COR-L47 (cell line): Measurements from ENCODE around the gene TSHZ2.

Experiments used
- DNase-seq: peaks from one replicate; lab custom pipeline; 2025; lab: John Stamatoyannopoulos, UW

TSHZ2 gene

DNA sequence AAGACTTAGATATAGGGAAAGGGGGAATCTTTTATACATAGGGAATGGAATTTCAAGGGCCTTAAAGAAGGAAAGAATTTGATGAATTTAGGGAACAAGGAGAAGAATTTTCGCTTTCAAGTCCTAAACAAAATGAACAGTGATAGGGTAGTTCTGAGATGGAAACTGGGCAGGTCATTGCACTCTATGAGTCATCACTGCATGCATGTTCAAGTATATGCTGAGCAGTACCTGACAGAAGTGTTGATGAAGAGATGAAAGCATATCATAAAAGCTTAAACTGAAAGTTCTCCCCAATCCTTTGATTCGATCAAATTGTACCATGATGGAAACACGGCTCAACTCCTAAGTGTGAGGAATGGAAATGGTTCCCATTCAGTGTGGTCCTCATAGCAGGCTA is 271.0 kb downstream of the TSHZ2 start:
- DNase-seq = no peak

DNA sequence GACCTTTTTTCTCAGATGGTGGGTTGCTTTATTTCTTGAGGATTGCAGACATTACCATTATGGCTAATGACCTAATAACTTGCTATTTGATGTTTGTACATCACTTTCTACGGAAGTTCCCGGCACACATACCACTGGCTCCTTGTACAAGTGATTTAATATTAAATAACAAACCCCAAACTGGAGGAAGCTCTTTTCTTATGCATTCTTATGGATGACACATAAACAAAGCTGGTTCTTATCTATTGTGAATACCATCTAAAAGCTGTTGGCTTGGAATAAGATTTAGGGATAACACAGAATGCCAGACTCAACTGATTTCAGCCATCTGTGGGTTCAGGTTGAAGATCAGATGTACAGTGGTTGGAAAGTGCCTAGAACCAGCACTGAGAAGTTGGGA is 272.6 kb downstream of the TSHZ2 start:
- DNase-seq = no peak

DNA sequence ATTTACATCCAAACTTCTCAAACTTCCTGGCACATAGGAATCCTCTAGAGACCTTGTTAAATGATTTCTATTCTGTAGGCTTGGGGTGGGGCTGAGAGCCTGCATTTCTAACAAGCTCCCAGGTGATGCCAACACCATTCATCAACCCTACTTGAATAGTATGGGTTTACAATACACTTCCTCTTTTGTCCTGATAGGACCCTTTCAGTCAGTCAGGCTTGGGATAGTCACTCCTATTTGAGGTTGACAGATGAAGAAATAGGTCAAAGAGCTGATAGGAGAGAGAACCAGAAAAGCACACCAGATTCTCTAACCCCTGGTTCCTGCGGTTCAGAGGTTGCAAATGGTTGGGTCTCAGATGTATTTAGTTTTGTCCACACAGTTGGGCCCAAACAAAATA is 273.4 kb downstream of the TSHZ2 start:
- no peak for DNase-seq

DNA sequence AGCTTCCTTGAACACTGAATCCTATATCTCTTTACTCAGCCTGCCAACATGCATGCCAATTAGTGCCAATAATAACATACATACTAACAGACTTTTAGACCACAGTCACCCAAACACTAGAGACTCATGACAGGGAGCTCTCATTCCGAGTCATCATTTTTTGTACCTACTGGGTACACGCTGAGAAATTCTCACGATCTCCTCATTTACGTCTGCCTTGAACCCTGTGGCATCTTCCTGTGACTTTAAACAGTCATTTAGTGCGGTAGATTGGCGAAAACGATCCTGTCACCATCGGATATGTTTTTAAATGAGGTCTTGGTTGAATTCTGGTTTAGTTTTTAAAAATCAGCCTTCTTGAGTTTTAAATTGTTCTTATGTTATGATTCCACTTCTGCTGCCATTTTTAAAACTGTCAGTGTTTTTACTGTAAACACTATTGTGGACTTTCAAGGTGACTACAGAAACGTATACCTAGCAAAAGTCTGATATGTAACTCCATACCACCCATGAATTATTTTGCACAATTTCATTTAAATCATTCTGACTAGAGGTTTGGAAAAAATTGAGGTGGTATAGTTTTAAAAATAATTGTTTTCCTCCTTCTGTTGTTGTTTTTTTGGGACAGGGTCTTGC is 275.4 kb downstream of the TSHZ2 start:
- no peak for DNase-seq

DNA sequence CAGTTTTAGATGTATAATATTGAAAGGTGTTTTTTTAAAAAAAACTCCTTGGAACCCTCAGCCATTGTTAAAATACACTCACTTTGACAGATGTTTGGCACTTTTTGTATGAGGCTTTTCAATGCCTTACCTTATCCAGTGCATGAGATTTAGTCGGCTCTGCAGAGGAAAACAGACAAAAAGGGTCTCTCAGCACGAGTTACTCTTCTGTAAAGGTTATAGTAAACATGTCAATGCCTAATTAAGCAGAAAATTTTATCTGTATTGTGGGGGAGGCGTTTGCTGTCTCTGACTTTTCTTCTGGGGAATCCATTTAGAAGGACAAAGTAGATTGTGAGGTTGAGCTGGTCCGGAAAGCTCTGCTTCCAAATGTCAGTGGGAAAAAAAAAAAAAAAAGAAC is 278.3 kb downstream of the TSHZ2 start:
- no peak for DNase-seq

DNA sequence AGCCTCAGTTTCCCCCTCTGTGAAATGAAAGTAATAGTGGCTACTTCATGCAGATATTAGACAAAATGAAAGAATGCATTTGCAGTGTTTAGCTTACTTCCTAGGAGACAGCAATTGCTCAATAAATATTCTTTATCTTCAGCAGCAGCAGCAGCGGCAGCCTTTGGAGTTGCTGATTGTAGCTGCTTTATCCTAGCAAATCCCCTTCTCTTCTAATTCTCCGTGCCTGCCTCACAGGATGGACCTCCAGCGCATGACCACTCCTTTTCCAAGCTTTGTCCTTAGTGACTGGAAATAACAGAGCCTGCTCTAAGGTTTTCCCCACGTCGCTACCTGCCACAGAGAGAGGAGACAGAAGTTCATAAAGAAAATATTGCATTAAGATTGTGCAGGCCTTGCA is 279.8 kb downstream of the TSHZ2 start:
- DNase-seq = no peak

DNA sequence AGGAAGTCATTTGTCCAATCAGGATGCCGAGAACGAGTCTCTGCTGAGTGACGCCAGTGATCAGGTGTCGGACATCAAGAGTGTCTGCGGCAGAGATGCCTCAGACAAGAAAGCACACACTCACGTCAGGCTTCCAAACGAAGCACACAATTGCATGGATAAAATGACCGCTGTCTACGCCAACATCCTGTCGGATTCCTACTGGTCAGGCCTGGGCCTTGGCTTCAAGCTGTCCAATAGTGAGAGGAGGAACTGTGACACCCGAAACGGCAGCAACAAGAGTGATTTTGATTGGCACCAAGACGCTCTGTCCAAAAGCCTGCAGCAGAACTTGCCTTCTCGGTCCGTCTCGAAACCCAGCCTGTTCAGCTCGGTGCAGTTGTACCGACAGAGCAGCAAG is 281.5 kb downstream of the TSHZ2 start:
- DNase-seq = no peak

DNA sequence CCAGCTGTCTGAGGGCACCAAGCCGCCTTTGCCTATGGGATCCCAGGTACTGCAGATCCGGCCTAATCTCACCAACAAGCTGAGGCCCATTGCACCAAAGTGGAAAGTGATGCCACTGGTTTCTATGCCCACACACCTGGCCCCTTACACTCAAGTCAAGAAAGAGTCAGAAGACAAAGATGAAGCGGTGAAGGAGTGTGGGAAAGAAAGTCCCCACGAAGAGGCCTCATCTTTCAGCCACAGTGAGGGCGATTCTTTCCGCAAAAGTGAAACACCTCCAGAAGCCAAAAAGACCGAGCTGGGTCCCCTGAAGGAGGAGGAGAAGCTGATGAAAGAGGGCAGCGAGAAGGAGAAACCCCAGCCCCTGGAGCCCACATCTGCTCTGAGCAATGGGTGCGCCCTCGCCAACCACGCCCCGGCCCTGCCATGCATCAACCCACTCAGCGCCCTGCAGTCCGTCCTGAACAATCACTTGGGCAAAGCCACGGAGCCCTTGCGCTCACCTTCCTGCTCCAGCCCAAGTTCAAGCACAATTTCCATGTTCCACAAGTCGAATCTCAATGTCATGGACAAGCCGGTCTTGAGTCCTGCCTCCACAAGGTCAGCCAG is 283.0 kb downstream of the TSHZ2 start:
- no peak for DNase-seq

DNA sequence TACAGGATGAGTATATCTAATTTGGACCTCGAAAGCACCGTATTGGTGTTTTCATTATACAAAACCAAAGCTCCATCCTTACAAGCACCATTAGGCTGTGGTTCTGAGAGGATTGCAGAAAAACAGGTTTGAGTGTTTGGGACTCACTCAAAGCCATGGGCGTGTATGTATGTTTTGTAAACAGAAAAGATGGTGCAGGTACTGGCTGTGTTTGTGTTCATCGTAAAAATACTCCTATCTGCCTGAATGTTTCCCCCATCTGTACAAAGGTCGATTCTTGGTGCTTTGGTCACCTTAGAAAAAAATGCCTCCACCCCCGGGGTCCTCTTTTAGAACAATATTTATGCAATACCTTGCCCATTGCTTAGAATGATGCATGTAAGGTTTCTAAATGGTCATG is 286.6 kb downstream of the TSHZ2 start:
- DNase-seq = no peak

DNA sequence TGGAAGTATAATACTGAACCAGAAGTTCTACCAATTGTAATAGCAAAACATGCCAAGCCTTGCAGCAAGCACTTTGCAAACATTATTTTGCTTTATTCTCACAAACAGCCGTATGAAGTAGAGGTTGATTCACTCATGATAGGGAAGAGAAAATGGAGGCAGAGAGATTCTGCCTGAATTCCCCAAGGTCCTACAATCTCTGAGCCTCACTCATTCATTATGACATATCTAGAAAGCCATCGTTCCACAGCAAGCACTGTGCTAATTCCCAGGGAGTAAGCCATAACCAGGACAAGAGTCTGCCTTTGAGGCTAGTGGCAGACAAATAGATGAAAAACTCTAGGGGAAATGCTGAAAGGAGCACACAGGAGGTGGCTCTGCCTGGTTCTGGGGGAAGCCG is 288.0 kb downstream of the TSHZ2 start:
- no peak for DNase-seq

DNA sequence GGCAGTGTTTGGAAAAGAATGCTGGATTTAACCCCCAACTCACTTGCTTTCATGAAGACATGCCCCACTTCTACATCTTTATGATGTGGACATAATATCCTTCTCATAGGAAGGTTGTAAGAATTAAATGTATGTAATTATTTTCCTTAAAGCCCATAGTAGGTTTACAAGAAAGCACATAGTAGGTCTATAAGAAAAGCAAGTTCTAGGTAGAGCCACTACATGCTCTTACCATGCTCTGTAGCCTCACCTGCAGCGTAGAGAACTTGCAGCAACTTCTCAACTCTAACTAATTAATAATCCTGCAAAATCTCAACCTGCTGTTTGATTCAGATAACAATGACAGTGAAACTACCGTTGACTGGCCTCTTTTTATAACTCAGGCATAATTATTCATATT is 288.4 kb downstream of the TSHZ2 start:
- DNase-seq = no peak

DNA sequence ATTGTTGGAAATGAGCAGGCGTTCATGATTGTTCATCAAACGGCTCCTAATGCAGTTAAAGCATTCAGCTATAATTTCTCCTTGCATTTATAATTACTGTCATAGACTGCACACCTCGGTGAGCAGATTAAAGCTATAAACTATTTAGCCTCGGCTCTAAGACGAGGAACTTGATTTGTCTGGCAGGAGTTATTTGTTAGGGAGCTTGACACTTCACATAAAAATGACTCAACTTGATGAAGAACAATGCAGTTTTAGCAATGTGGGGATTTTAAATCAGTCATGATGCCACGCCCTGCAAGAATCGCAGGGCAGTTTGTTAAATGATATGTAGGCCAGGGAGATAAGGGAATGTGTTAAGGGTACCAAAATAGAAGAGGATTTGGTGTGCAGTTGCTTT is 290.2 kb downstream of the TSHZ2 start:
- no peak for DNase-seq

DNA sequence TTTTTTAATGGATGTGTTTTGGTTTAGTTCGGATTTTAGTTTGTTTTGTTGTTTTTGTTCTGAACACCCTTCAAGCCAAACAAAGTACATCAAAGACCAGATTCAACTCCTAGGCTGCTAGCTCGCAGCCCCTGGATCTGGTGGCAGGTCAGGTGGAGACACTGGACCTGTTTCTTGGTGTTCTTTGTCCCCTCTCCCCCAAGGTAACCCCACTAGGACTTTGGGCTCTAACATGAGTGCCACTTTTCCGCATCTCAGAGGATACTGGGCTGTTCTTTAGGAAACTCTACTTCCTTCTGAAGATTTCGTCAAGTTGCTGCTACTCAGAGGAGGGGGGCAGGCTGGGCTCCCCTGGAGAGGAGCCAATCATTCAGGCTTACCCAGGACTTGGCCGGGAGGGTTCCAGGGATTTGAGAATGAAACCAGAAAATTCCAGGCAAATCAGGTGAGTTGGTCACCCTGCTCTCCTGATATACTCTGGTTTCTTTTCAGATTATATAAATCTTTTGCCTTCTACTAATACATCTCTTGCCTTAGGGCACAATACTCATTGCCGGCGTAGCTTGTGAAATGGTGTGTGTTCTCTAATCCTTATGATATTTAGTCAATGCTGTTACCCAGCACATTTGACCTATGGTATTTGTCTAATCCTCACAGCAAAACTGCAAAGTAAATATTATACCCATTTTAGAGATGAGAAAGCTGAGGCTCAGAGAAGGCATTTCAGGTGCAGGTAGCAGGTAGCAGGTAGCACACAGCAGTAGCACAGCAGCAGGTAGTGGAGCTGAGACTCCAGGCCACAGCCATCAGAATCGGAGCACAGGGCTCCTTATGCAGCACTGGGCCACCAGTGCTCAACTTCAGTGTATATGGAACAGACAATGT is 291.6 kb downstream of the TSHZ2 start:
- no peak for DNase-seq

DNA sequence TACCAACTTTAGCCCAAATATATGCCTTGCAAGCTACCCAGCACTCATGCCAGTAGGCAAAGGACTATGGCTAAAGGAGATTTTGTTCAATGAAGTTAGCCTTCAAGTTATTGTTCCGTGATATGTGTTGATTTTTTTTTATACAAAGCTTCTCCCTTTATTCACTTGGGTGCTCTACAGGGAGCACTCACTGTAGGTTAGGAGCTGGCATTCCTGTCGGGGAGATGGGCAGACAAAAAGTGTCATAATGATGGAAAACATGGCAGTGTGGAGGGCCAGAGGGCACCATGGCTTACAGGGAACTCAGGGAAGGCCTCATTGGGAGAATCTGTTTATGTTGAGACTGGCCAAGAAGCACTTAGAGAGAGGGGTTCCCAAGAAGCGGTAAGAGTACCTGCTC is 292.4 kb downstream of the TSHZ2 start:
- DNase-seq = no peak

DNA sequence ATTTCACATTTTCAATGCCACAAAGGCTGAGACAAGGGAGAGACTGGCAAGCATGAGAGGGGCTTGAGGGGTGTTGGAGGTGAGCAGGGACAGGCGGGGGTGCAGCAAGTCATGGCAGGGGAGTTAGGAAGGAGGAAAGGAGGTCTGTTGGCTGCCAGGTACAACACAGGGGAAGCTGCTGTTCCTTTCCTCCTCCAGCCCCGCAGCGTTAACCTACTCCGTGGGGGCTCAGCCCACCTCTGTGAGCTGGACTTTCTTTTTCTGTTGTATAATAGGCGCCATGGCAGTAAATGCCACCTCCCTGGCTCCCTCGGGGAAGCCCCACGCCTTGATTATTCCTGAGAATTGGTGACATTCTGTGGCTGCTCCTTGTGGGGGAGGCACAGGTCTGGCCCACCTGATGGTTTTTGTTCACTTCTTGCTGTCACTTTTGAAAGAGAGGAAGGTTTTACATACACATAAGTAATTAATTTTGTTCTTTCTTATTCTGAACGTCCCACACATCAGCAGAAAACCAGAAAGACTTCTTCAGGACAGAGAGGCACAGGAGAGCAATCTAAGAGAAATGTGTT is 293.2 kb downstream of the TSHZ2 start:
- DNase-seq = no peak

DNA sequence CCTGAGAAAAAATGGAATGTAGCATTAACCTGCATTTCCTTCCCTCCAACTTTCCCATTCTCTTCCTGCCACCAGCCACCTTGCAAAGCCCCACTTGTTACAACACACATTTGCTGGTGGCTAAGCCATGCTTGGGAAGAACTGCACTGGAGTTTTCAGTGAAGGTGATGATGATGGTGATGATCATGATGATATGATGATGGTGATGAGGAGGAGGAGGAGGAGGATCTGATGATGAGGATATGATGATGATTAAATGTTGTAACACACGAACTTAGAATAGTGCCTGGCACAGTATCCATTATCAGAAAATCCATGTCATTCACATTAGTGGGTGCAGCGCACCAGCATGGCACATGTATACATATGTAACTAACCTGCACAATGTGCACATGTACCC is 297.2 kb downstream of the TSHZ2 start:
- no peak for DNase-seq

DNA sequence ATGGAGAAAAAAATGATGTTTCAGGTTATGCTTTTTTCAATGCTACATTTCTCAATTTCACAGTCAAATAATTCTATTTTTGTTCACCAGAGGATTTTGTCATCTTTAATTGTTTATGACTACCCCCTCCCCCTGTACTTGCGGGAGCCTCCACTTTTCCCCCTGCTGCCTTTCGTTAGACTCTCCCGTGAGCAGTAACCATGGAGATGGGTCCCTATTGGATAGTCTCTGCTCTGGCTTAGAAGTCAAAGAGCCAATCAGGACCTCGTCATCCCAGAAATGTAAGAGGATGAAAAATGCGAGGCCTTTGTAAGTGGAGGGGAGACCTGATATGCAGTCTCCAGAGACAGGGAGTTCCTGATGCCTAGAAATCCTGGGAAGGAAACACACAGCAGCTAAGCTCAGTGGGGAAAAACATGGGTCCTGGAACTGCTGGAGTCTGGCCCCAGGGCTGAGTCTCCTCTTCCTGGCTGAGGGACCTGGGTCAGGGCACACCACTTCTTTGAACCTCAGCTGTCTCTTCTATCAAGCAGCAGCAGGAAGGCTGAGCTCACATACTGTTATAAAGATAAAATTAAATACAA is 298.7 kb downstream of the TSHZ2 start:
- no peak for DNase-seq

DNA sequence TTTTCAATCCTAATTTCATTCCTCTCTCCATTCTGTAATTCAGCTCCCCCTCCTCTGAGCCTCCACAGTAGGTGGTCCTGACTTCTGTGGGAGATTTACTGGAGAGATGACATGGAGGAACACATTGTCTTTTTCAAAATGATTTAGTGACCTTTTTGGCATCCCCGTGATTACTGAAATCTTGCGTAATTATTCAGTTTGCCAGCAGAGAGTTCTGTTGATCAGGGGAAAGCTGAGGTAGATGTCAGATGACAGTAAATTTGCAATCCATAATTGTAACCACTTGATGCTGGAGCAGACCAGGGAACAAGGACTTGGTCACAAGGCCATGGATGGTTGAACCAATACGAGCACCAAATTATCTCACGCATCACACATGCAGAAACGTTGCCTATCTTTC is 302.2 kb downstream of the TSHZ2 start:
- no peak for DNase-seq

DNA sequence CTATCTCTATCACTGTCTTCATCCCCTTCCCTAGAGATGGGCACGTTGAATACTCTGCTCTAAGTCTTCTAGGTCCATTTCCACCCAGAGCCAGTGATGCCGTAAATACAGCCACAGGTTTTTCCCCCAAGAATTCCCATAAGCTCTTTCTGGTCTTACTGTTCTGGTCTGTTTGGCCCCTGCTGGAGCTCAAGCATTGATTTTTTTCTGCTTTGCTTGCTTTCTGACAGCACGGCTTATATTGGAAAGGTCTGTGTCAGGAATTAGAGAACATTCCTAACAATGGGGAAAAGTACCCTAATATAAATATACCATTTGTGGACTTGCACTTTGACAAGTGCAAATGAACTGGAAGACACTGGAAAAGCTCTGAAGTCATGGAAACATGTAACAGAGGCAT is 302.6 kb downstream of the TSHZ2 start:
- DNase-seq = no peak

DNA sequence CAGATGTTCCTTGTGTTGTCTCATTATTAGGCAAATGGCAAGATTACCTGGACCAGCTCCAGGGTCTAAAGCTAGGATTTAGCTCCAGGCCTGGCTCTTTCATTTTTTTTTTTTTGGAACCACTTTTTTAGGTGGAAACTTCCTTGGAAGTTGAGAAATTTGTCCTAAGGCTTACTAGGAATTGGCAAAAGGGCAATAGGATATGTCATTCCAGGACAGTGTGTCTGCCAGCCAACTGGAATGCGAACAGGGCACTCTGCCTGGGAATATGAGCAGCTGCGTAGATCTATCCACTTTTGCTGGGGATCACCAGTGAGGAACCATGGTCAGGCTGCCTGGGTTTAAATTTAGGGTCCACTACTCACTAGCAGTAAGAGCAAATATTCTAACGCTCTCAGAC is 304.0 kb downstream of the TSHZ2 start:
- no peak for DNase-seq

DNA sequence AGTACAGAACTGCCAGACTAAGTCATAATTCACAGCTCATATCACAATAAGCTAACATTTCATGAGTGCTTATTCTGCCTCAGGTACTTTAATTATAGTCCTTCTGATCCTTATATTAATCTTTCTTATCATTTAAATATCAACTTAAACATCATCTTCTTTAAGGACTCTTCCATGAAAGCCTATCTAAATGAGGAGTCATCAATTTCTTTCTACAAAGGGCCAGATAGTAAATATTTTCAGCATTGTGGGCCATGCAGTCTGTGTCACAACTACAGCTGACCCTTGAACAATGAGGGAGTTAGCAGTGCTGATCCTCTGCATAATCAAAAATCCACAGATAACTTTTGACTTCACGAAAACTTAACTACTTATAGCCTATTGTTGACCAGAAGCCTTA is 306.4 kb downstream of the TSHZ2 start:
- DNase-seq = no peak

DNA sequence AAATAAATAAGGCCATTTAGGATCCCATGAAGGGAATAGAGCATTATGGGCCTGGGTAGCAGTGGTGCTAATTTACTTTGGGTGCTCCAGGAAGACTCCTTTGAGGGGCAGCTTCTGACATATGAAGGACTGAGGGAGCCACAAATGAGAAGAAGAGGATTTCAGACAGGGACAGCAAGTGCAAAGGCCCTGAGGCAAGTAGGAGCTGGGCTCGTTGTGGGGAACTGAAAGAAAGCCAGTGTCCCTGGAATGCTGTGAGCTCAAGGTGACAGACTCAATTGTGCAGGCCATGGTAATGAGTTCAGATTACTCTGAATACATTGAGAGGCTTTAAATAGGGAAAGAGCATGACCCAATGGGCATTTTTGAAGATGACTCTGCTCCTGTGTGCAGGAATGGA is 307.6 kb downstream of the TSHZ2 start:
- DNase-seq = no peak
